Keratinocyte (primary cell): ENCODE measurements around the gene PPARGC1A.

ENCODE experiments used
- CTCF ChIP-seq, 3 experiments: IDR thresholded peaks in 1 of 3; conservative IDR thresholded peaks in 1 of 3; optimal IDR thresholded peaks in 1 of 3; 2 replicates in 2 of 3; 3 replicates in 1 of 3; pipeline versions ENCODE3 to v1.5.1; 2011; ENCODE audit warnings: low read length in 3 of 3, mild to moderate bottlenecking in 3 of 3, moderate library complexity in 2 of 3, control low read depth in 1 of 3, inconsistent platforms in 1 of 3; ENCODE audit not compliant: insufficient read depth in 2 of 3; ENCODE audit errors: extremely low read depth in 1 of 3
- EZH2 ChIP-seq: IDR thresholded peaks from one replicate; pipeline ENCODE4 v1.6.1; 2012; ENCODE audit warnings: inconsistent platforms, mild to moderate bottlenecking, low read length, moderate library complexity

GRCh38 chr4:23828020-23828715 lies 61.7 kb downstream of the PPARGC1A start:
- TF ChIP-seq CTCF (optimal IDR thresholded peaks at IDR 0.05 in 1 of 3, IDR thresholded peaks at IDR 0.05 in 1 of 3, conservative IDR thresholded peaks at IDR 0.05 in 1 of 3; ENCODE audit: extremely low read depth in 1 of 3, insufficient read depth in 2 of 3, low read length in 3 of 3) (no peak), EZH2 (no peak)
